ENCODE data around the gene OSBPL5. TPM values are rescaled to one million over a fixed set of nuclear protein-coding genes. Genes with fewer than 3 reads are reported as not detected.

Gene OSBPL5
- total RNA-seq, 4 donors from 2014 or later = 59.6 to 119 (median 71.7) TPM

GRCh38 chr11:3060436-3061025 is 104.6 kb downstream of the OSBPL5 start:
- Histone ChIP-seq H3K9me3 (no peaks in the 10 kb centered on the region), H3K27ac (replicated peaks in 1 of 4) (no peak overlapping the region), H3K4me3 (no peak overlapping the region), H3K4me1 (peaks cover 13 to 26% (median 24%) of the 10 kb centered on the region in 4 donors), H3K27me3 (no peaks in the 10 kb centered on the region), H3K36me3 (no peaks in the 10 kb centered on the region)
- no peak for TF ChIP-seq POLR2AphosphoS5 (IDR thresholded peaks at IDR 0.05)
- no peak for TF ChIP-seq EP300 (IDR thresholded peaks at IDR 0.05)
- no peak for TF ChIP-seq POLR2A (IDR thresholded peaks at IDR 0.05; ENCODE audit: low read depth)
- WGBS = 89% methylated on average over 10 of the region's 11 CpGs
- intact Hi-C loops (cut with DNase I) = no loop called here
- DNase-seq (ENCODE audit: extremely low spot score) = no peak

- Histone ChIP-seq H3K36me3 (peaks cover 0 to 8% (median 6%) of the 10 kb centered on the region in 4 donors), H3K27ac (replicated peaks in 1 of 4) (peak overlapping the region in 3 of 4 donors; percentile 37 to 89 (median 52)), H3K4me3 (no peak overlapping the region), H3K27me3 (no peaks in the 10 kb centered on the region), H3K4me1 (peaks cover 18 to 40% (median 38%) of the 10 kb centered on the region in 4 donors), H3K9me3 (no peaks in the 10 kb centered on the region)
- peak in 1 of 2 donors; percentile 41 for TF ChIP-seq POLR2AphosphoS5 (IDR thresholded peaks at IDR 0.05)
- no peak for TF ChIP-seq POLR2A (IDR thresholded peaks at IDR 0.05; ENCODE audit: low read depth)
- TF ChIP-seq CTCF (IDR thresholded peaks at IDR 0.05) = no peak
- TF ChIP-seq EP300 (IDR thresholded peaks at IDR 0.05) = no peak
- intact Hi-C loops (cut with DNase I) = no loop called here
- 86% methylated on average over 7 of the region's 13 CpGs for WGBS
- no peak for DNase-seq (ENCODE audit: extremely low spot score)
Observed at GRCh38 chr11:3058753-3059664, 106.1 kb downstream of the OSBPL5 start.

GRCh38 chr11:3057069-3057963 is 107.8 kb downstream of the OSBPL5 start, which contains the start of gene CARS1:
TSS of gene CARS1 (minus strand) at chr11:3057423. CDS start at chr11:3057367, 56 bp downstream.
- 1% methylated on average over 23 of the region's 68 CpGs for WGBS
- Histone ChIP-seq H3K36me3 (peaks cover 0 to 16% (median 11%) of the 10 kb centered on the region in 4 donors), H3K27ac (replicated peaks in 1 of 4) (peak within 1 kb of the TSS; percentile 82 to 95 (median 90)), H3K27me3 (no peaks in the 10 kb centered on the region), H3K9me3 (no peaks in the 10 kb centered on the region), H3K4me3 (peak within 1 kb of the TSS; percentile 95 to 99 (median 97)), H3K4me1 (peaks cover 24 to 54% (median 50%) of the 10 kb centered on the region in 4 donors)
- intact Hi-C loops (cut with DNase I) = no loop called here
- TF ChIP-seq POLR2AphosphoS5 (IDR thresholded peaks at IDR 0.05) = peak; percentile 83 to 92
- peak; percentile 60 for TF ChIP-seq POLR2A (IDR thresholded peaks at IDR 0.05; ENCODE audit: low read depth)
- TF ChIP-seq CTCF (IDR thresholded peaks at IDR 0.05) = peak in 1 of 3 experiments; percentile 17
- TF ChIP-seq EP300 (IDR thresholded peaks at IDR 0.05) = peak; percentile 72
- peak; percentile 99 for DNase-seq (ENCODE audit: extremely low spot score)

GRCh38 chr11:3056296-3057068 is 108.6 kb downstream of the OSBPL5 start:
- intact Hi-C loops (cut with DNase I) = no loop called here
- Histone ChIP-seq H3K4me1 (peaks cover 32 to 61% (median 58%) of the 10 kb centered on the region in 4 donors), H3K4me3 (peak overlapping the region; percentile 95 to 99 (median 97)), H3K27ac (replicated peaks in 1 of 4) (peak overlapping the region; percentile 82 to 95 (median 90)), H3K9me3 (no peaks in the 10 kb centered on the region), H3K27me3 (no peaks in the 10 kb centered on the region), H3K36me3 (peaks cover 0 to 20% (median 13%) of the 10 kb centered on the region in 4 donors)
- DNase-seq (ENCODE audit: extremely low spot score) = no peak
- WGBS = 5% methylated on average over 7 of the region's 29 CpGs
- no peak for TF ChIP-seq POLR2A (IDR thresholded peaks at IDR 0.05; ENCODE audit: low read depth)
- TF ChIP-seq POLR2AphosphoS5 (IDR thresholded peaks at IDR 0.05) = no peak
- TF ChIP-seq CTCF (IDR thresholded peaks at IDR 0.05) = no peak
- TF ChIP-seq EP300 (IDR thresholded peaks at IDR 0.05) = no peak
